ENCODE results near the gene NEURL1.

DNA sequence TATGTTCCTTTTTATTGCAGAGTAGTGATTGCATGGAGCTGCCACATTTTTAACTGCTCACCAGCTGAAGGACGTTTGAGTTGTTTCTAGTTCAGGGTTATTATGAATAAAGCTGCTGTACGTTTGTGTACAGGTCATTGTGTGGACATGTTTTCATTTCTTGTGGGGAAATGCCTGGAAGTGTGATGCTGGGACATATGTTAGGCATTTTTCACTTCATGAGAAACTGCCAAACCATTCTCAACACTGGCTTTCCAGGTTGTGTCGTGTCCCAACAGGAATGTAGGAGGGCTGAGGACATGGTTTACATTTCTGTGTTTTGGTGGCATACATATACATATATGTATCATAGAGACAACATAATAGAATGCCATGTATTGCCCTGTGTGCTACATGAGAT lies 73.0 kb downstream of the NEURL1 start:
- TF ChIP-seq, protein P1, sequence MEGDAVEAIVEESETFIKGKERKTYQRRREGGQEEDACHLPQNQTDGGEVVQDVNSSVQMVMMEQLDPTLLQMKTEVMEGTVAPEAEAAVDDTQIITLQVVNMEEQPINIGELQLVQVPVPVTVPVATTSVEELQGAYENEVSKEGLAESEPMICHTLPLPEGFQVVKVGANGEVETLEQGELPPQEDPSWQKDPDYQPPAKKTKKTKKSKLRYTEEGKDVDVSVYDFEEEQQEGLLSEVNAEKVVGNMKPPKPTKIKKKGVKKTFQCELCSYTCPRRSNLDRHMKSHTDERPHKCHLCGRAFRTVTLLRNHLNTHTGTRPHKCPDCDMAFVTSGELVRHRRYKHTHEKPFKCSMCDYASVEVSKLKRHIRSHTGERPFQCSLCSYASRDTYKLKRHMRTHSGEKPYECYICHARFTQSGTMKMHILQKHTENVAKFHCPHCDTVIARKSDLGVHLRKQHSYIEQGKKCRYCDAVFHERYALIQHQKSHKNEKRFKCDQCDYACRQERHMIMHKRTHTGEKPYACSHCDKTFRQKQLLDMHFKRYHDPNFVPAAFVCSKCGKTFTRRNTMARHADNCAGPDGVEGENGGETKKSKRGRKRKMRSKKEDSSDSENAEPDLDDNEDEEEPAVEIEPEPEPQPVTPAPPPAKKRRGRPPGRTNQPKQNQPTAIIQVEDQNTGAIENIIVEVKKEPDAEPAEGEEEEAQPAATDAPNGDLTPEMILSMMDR (IDR thresholded peaks at IDR 0.05), result no peak
- TF ChIP-seq POLR2A (IDR thresholded peaks at IDR 0.05), result no peak

Measured in esophagus squamous epithelium (tissue), 4 donors.